IMR-90 (cell line): ENCODE data around the gene TCEA2.
"Not testable (repeated sequence)": the region's sequence is repeated elsewhere in the genome, so short reads cannot be mapped to it uniquely, and the experiment has no call there.

Experiments
- CEBPB ChIP-seq: IDR thresholded peaks from 2 replicates; pipeline ENCODE4 v1.6.1; 2012; ENCODE audit warnings: low read depth, low read length, improper control_type of control experiment
- NFE2L2 ChIP-seq: fragments of 150-350 bp; IDR thresholded peaks from 2 replicates; pipeline ENCODE4 v1.6.1; 2016; ENCODE audit warnings: low read depth, mild to moderate bottlenecking, low read length
- POLR2A ChIP-seq: IDR thresholded peaks from 2 replicates; pipeline ENCODE4 v1.6.1; 2012; ENCODE audit warnings: mild to moderate bottlenecking, low read depth, low read length
- RAD21 ChIP-seq: IDR thresholded peaks from 2 replicates; pipeline ENCODE4 v1.6.1; 2012; ENCODE audit warnings: low read length, improper control_type of control experiment
- RCOR1 ChIP-seq: IDR thresholded peaks from 2 replicates; pipeline ENCODE4 v1.6.1; 2012; ENCODE audit warnings: mild to moderate bottlenecking, low read length, improper control_type of control experiment; ENCODE audit not compliant: insufficient replicate concordance
- RFX5 ChIP-seq: IDR thresholded peaks from 2 replicates; pipeline ENCODE4 v1.8.0; 2012; ENCODE audit warnings: low read depth, mild to moderate bottlenecking, low read length, moderate library complexity
- SMC3 ChIP-seq: fragments of 150-350 bp; IDR thresholded peaks from 2 replicates; pipeline ENCODE4 v1.6.1; 2016; ENCODE audit warnings: low read depth, mild to moderate bottlenecking, antibody characterized with exemption, low read length, moderate library complexity
- TF ChIP-seq, protein P1 (sequence below): conservative IDR thresholded peaks from 2 replicates; pipeline ENCODE4 v1.5.1; 2012; ENCODE audit warnings: mild to moderate bottlenecking, low read depth, low read length, improper control_type of control experiment
- TF ChIP-seq, protein P2 (sequence below): fragments of 150-350 bp; IDR thresholded peaks from 2 replicates; pipeline ENCODE4 v1.6.1; 2016; ENCODE audit warnings: low read depth, mild to moderate bottlenecking, low read length, moderate library complexity, borderline replicate concordance
- TF ChIP-seq, protein P3 (sequence below): fragments of 150-350 bp; IDR thresholded peaks from 2 replicates; pipeline ENCODE4 v1.6.1; 2017; ENCODE audit warnings: mild to moderate bottlenecking, antibody characterized with exemption, low read length, low read depth

DNA sequence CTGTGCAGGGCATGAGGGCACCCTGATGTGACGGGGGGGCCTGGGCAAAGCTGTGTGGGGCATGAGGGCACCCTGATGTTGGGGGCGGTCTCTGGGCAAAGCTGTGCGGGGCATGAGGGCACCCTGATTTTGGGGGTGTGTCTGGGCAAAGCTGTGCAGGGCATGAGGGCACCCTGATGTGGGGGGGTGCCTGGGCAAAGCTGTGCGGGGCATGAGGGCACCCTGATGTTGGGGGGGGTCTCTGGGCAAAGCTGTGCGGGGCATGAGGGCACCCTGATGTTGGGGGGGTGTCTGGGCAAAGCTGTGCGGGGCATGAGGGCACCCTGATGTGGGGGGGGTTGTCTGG lies 54.4 kb downstream of the TCEA2 start:
- TF ChIP-seq, protein P1, sequence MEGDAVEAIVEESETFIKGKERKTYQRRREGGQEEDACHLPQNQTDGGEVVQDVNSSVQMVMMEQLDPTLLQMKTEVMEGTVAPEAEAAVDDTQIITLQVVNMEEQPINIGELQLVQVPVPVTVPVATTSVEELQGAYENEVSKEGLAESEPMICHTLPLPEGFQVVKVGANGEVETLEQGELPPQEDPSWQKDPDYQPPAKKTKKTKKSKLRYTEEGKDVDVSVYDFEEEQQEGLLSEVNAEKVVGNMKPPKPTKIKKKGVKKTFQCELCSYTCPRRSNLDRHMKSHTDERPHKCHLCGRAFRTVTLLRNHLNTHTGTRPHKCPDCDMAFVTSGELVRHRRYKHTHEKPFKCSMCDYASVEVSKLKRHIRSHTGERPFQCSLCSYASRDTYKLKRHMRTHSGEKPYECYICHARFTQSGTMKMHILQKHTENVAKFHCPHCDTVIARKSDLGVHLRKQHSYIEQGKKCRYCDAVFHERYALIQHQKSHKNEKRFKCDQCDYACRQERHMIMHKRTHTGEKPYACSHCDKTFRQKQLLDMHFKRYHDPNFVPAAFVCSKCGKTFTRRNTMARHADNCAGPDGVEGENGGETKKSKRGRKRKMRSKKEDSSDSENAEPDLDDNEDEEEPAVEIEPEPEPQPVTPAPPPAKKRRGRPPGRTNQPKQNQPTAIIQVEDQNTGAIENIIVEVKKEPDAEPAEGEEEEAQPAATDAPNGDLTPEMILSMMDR = not testable (repeated sequence)
- TF ChIP-seq, protein P2, sequence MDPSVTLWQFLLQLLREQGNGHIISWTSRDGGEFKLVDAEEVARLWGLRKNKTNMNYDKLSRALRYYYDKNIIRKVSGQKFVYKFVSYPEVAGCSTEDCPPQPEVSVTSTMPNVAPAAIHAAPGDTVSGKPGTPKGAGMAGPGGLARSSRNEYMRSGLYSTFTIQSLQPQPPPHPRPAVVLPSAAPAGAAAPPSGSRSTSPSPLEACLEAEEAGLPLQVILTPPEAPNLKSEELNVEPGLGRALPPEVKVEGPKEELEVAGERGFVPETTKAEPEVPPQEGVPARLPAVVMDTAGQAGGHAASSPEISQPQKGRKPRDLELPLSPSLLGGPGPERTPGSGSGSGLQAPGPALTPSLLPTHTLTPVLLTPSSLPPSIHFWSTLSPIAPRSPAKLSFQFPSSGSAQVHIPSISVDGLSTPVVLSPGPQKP = not testable (repeated sequence)
- TF ChIP-seq RAD21, POLR2A, RFX5, NFE2L2, RCOR1, CEBPB, SMC3: not testable (repeated sequence)
- TF ChIP-seq, protein P3, sequence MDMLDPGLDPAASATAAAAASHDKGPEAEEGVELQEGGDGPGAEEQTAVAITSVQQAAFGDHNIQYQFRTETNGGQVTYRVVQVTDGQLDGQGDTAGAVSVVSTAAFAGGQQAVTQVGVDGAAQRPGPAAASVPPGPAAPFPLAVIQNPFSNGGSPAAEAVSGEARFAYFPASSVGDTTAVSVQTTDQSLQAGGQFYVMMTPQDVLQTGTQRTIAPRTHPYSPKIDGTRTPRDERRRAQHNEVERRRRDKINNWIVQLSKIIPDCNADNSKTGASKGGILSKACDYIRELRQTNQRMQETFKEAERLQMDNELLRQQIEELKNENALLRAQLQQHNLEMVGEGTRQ = not testable (repeated sequence)
